HG03064 (cell line): Measurements from ENCODE around the gene PLEKHG5.

Source experiments
- ATAC-seq: cut with Tn5 transposase; IDR thresholded peaks from one replicate; pipeline ENCODE4 v1.9.1; 2021; ENCODE audit warnings: low read depth; ENCODE audit not compliant: unreplicated experiment

The PLEKHG5 gene

GRCh38 chr1:6491480-6491962 lies at the start of gene PLEKHG5:
TSS of gene PLEKHG5 (minus strand) at chr1:6491667. CDS start at chr1:6477571, 14,096 bp downstream.
- no peak for ATAC-seq

DNA sequence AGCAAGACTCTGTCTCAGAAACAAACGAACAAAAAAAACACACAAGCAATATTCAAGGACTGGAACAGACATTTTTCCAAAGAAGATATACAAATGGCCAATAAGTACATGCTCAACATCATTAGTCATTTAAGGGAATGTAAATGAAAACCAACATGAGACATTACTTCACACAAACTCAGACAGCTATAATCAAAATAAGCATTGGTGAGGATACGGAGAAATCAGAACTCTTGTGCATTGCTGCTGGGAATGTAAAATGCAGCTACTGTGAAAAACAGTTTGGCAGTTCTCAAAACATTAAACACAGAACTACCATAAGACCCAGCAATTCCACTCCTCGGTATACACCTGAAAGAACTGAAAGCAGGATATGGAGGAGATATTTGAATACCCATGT lies 47.5 kb upstream of the PLEKHG5 start:
- no peak for ATAC-seq

DNA sequence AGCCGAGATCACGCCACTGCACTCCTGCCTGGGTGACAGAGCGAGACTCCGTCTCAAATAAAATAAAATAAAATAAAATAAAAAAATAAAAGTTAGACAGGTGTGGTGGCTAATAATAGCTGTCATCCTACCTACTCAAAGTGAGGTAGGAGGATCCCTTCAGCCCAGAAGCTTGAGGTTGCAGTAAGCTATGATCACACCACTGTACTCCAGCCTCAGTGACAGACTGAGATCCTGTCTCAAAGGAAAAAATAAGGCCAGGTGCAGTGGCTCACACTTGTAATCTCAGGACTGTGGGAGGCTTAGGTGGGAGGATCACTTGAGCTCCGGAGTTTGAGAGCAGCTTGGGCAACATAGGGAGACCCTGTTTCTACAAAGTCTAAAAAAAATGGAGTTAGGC lies 44.8 kb upstream of the PLEKHG5 start:
- ATAC-seq, result no peak

GRCh38 chr1:6535214-6535613 lies 43.7 kb upstream of the PLEKHG5 start:
- ATAC-seq, result no peak

DNA sequence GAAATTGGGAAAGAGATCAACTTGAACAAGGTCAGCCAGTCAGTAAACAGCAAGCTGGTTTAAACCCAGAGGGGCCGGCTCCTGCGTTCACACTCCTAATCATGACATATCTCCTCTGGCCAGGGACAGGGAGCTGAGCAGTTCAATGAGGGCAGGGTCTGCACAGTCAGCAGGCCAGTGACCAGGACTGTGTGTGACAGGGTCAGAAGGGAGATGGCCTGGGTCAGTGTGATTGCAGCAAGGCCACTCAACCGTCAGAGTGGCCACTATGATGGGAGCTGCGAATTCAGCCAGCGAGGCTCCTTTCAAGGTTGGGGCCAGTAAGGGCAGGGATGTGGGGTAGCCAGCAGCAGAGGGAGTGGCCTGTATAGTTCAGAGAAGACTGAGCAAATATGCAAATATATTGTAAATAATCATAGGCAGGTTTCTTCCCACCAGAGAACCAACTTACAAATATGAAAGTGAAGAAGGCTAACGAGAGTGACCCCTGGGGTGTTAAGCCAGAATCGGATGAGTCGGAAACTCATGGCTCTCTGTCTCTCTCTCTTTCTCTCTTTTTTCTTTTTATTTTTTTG lies 42.9 kb upstream of the PLEKHG5 start:
- ATAC-seq, result no peak

GRCh38 chr1:6531996-6532395 lies 40.5 kb upstream of the PLEKHG5 start:
- no peak for ATAC-seq

DNA sequence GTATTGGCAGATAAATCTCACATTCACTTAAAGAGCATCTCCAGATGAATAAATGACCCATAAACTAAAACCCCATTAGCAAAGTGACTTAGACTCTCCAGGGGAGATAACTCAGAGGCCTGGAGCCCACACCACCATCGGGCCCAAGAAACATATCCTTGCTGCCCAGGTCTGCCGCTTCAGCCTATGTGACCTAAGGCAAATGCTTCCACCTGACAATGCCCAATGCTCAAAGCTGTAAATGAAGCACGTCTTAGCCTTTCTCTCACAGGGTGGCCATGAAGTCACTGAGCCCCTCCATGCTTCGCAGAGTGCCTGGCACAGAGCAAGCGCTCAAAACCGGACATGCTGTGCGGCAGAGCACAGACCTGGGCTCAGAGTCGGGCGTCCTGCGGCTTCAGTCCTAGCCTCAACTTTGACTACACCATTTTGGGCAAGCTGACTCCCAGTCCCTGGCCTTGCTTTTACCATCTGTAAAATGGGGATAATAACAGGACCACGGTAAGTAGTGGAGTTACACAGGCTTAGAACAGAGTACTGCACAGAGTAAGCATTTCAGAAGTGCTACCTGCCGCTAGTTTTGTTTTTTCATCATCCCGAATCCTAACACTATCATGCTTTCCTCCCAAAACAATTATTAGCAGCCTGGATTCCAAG lies 39.2 kb upstream of the PLEKHG5 start:
- ATAC-seq, result no peak

DNA sequence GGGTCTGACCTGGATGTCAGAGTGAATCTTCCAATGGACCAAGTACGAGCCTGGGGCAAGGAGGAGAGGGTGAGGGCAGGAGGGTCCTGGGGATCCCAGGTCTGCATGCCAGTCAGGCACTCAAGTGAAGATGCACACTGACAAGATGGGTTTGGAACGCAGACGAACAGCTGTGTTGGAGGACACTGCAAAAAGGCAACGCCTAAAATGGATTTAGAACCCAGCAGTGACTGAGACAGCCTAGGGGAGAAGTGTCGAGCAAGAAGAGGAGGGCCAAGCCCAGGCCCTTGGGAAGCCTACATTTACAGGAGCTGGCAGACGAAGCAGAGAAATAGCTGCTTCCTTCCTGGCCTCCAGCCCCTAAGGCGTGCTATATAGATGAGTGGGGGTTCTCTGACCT lies 37.0 kb upstream of the PLEKHG5 start:
- no peak for ATAC-seq

- ATAC-seq, result no peak
Observed at GRCh38 chr1:6526316-6526715, 34.8 kb upstream of the PLEKHG5 start.

- ATAC-seq, result no peak
Observed at GRCh38 chr1:6523566-6523965, 32.1 kb upstream of the PLEKHG5 start.

- no peak for ATAC-seq
Observed at GRCh38 chr1:6521536-6521935, 30.1 kb upstream of the PLEKHG5 start.

DNA sequence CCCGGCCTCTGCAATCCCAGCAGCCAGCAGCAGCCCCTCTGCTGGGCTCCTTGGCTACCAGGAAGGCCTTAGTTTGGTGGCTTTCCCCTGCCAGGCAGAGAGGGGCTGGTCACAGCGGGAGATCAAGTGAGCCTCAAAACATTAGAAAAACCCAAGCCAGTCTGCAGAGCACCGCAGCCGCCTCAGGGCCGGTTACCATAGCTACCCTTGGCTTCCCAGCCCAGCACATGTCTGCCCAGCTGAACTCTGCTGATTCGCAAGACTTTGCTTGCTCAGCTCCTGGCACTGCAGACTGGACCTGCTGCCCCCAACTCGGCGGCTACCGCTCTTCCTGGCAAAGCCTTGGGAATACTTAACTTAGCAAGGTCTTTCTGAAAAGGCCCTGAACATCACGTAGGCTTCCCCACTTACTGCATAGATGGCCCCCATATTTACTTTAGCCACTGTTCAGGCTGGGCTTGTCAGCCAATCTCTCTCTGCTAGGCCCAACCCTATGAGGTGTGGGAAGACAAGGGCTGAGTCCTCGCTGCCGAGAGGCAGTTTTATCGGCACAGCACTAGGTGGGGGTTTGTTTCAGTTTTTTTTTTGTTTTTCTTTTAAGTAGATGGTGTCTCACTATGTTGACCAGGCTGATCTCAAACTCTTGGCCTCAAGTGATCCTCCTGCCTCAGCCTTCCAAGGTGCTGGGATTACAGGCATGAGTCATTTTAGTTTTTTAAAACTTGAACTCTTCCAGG lies 28.6 kb upstream of the PLEKHG5 start:
- ATAC-seq, result no peak

DNA sequence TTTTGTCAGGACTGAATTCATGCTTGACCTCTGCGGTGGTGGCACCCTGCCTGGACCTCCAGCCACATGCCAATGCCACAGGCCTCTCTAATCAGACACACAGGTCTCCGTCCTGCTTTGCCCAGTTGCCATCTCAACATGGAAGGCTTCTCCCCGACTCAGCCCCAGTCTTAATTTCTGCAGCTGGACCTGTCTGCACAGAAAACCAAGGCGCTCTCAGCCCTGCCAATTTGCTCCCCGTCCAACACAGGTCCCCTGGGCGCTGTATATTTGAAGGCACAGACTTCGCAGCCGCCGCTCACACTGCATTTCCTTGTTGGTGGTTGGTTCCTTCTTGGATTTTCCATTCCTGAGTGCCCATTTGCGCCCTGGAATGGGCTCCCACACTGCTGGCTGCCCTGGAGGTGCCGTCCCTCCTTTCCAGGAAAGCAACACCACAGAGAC lies 28.0 kb upstream of the PLEKHG5 start:
- ATAC-seq, result no peak

DNA sequence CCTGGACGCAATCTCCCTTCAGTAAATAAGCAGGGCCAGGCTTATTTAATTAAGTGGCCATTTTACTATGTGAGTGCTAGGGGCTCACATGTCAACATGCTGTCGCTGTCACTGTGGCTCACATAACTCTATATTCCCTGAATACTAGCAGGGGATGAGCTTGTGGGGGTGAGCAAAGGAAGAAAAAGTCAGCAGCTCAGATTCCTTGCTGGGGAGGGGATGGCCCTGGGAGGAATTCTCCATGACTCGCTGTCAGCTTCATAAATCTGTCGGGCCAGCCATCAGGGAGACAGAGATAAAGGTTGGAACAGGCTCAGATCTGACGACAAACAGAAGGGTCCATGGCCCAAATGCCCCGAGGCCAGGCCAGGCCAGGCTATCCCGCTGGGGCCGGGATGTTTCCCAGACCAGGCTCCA lies 26.0 kb upstream of the PLEKHG5 start:
- ATAC-seq, result no peak

GRCh38 chr1:6515771-6516170 lies 24.3 kb upstream of the PLEKHG5 start:
- ATAC-seq, result no peak

DNA sequence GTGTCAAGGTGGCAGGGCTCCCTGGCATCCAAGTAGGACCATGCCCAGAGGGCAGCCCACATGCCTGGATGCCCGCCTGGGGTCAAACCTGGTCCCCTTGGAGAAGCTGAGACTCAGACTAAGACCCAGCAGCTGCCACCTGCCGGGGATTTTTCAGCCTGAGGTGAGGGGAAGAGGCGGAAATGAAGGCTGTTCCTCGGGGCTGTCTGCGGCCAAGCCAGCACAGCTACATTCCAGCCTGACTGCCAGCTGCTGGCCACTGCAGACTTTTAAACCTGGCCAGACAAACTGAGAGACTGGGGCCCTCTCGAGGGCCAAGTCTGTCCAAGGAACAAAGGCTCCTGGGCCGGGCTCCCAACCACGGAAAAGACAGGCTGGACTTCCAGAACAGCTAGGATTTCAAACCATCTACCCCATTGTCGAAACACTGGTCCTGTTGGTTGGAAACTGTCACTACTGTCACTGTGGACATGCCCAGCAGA lies 21.9 kb upstream of the PLEKHG5 start:
- no peak for ATAC-seq

DNA sequence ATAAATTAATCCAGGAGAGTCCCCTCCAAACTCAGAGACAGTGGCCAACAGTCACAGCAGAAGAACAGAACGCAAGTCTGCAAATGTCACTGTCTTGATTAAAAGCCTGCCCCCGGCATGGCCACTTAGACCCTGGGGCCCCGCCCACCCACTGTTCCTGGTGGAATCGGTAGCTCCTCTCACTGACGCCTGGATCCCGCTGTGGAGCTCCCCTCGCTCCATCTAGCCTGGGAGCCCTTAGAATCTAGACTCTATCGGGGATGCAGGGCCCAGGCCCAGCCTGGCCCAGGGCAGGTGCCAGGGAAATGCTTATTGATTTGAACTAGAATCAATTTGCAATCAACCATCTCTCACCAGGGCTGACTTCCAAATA lies 21.4 kb upstream of the PLEKHG5 start:
- ATAC-seq, result no peak

DNA sequence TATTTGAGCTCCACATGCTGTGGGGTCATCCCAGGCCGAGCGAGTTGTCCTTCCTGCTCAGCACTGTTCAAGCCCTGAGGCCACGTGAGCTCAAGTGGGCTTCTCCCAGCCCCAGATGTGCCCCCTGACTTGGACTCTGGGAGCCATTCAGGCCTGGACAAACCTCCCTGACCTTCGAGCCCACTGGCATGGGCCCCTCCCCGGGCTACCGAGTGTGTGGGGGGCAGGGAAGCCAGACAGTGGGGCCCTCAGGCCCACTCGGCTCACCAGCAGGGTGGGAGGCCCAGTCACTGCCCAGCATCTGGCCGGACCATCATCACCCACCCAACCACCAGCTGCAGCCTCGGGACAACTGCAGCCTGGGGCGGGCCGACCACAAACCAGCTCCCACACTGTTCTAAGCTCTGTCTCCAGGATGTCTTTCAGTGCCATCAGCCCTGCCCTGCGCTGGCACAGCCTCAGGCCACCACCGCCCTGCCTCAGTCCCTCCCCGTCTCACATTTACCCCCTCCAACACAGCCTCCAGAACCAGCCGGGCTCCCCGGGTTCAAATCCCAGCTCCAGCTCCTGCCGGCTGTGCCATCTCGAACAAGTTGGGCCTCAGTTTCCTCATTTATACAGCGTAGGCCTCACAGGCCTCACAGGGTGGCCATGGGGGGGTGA lies 20.9 kb upstream of the PLEKHG5 start:
- ATAC-seq, result no peak

GRCh38 chr1:6511561-6512244 lies 20.2 kb upstream of the PLEKHG5 start:
- ATAC-seq, result no peak

DNA sequence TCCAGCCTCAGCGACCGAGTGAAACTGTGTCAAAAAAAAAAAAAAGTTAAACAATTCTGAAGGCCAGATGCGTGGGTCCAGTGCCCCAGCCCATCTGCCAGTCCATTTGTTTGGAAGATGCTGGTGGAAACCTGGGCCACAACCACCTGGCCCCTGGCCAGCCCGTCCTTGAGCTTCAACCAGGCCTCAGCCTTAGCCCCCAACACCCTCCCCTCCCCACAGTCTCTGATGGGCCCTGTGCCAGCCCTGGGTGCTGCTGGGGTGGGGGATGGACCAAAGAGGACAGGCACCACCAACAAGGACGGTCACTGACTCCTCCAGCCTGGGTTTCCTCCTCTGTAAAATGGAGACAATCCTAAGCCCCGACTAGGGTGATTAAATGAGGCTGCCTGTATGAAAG lies 19.6 kb upstream of the PLEKHG5 start:
- no peak for ATAC-seq

DNA sequence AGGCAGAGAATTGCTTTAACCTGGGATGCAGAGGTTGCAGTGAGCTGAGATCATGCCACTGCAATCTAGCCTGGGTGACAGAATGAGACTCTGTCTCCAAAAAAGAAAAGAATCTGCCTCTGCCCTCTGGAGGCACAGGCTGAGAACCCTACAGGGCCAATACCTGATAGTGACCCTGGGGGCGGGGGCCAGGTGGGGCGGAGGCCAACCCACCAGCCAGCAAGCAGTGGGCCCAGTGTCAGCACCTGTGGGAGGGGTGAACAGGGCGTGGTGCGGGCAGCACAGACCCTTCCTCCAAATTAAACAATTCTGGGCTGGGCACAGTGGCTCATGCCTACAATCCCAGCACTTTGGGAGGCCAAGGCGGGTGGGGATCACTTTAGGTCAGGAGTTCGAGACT lies 19.0 kb upstream of the PLEKHG5 start:
- ATAC-seq, result no peak
